Measurements from ENCODE around the gene TPX2. TPM values are rescaled to one million over a fixed set of nuclear protein-coding genes. Genes with fewer than 3 reads are reported as not detected.
"Not testable (repeated sequence)": the region's sequence is repeated elsewhere in the genome, so short reads cannot be mapped to it uniquely, and the experiment has no call there.

TPX2 gene
- total and polyA plus RNA-seq, 2 donors (not counting 1 experiment from before 2014, with no cell fraction given) = 0.30 to 0.31 TPM

- Histone ChIP-seq H3K79me2 (ENCODE audit: control insufficient read depth, insufficient read depth, low read length) (no peaks in the 10 kb centered on the region), H4K20me1 (ENCODE audit: control insufficient read depth, insufficient read depth, low read length, poor library complexity, severe bottlenecking) (no peaks in the 10 kb centered on the region), H3K9ac (ENCODE audit: low read length) (no peak overlapping the region), H2AFZ (ENCODE audit: insufficient read depth, low read depth, low read length, poor library complexity, severe bottlenecking) (no peak overlapping the region), H3K9me3 (ENCODE audit: control extremely low read depth in 1 of 3, control insufficient read depth in 2 of 3, insufficient read depth in 1 of 3, low read length in 2 of 3) (no peaks in the 10 kb centered on the region), H3K4me1 (ENCODE audit: control insufficient read depth in 2 of 2, insufficient read depth in 2 of 2, low read length in 2 of 2) (peaks cover 6 to 8% of the 10 kb centered on the region in 2 donors), H3K36me3 (replicated peaks in 1 of 2; ENCODE audit: control extremely low read depth in 1 of 2, control insufficient read depth in 1 of 2, extremely low read depth in 1 of 2, insufficient read depth in 2 of 2, low read length in 1 of 2) (no peaks in the 10 kb centered on the region), H3K4me2 (replicated peaks; ENCODE audit: low read depth, low read length, poor library complexity, severe bottlenecking) (no peak overlapping the region), H3K4me3 (ENCODE audit: control extremely low read depth in 1 of 5, extremely low read depth in 1 of 5, insufficient read depth in 1 of 5, low read depth in 2 of 5, low read length in 4 of 5) (no peak overlapping the region), H3K27ac (ENCODE audit: low read length in 2 of 2) (no peak overlapping the region), H3K27me3 (replicated peaks in 1 of 4; ENCODE audit: control extremely low read depth in 1 of 4, control insufficient read depth in 3 of 4, insufficient read depth in 4 of 4, low read length in 3 of 4) (peaks cover 0 to 9% (median 0%) of the 10 kb centered on the region in 4 experiments)
- no peak for ATAC-seq (ENCODE audit: low read depth)
- ChIA-PET POLR2A (no interaction called here), CTCF (interaction anchor here (0.8 to 1.1 kb wide), 2 partner anchors 11 to 20 kb away, joined by 3 to 4 read pairs; no protein-coding TSS in a partner anchor)
- no peak overlapping the region for H3K4me3 Mint-ChIP-seq
- no peak for TF ChIP-seq CTCF (IDR thresholded peaks at IDR 0.05)
- no peak for TF ChIP-seq EZH2 (IDR thresholded peaks at IDR 0.05; ENCODE audit: borderline replicate concordance, insufficient read depth, low read depth, low read length, poor library complexity, severe bottlenecking)
- H3K27ac Mint-ChIP-seq = no peak overlapping the region
- peaks cover 3% of the 10 kb centered on the region for H3K27me3 Mint-ChIP-seq
- intact Hi-C loops (cut with micrococcal nuclease) = no loop called here
- no peaks in the 10 kb centered on the region for H3K9me3 Mint-ChIP-seq (ENCODE audit: insufficient read depth)
- no peak for DNase-seq
- H3K4me1 Mint-ChIP-seq = peaks cover 12% of the 10 kb centered on the region
- 82% methylated on average over 2 of the region's 2 CpGs for WGBS (ENCODE audit: insufficient coverage)
Measured at GRCh38 chr20:31827059-31827458, 88.0 kb downstream of the TPX2 start.

GRCh38 chr20:31828016-31828415 is 88.9 kb downstream of the TPX2 start:
- ATAC-seq (ENCODE audit: low read depth); H3K9ac ChIP-seq (ENCODE audit: low read length); H3K27ac ChIP-seq (ENCODE audit: low read length in 2 of 2); H4K20me1 ChIP-seq (ENCODE audit: control insufficient read depth, insufficient read depth, low read length, poor library complexity, severe bottlenecking); H3K27me3 ChIP-seq (replicated peaks in 1 of 4; ENCODE audit: control extremely low read depth in 1 of 4, control insufficient read depth in 3 of 4, insufficient read depth in 4 of 4, low read length in 3 of 4); H3K4me2 ChIP-seq (replicated peaks; ENCODE audit: low read depth, low read length, poor library complexity, severe bottlenecking); H3K9me3 ChIP-seq (ENCODE audit: control extremely low read depth in 1 of 3, control insufficient read depth in 2 of 3, insufficient read depth in 1 of 3, low read length in 2 of 3); POLR2A ChIA-PET; H2AFZ ChIP-seq (ENCODE audit: insufficient read depth, low read depth, low read length, poor library complexity, severe bottlenecking); H3K36me3 ChIP-seq (replicated peaks in 1 of 2; ENCODE audit: control extremely low read depth in 1 of 2, control insufficient read depth in 1 of 2, extremely low read depth in 1 of 2, insufficient read depth in 2 of 2, low read length in 1 of 2); intact Hi-C loops (cut with micrococcal nuclease); H3K27me3 Mint-ChIP-seq; CTCF ChIA-PET; DNase-seq; H3K9me3 Mint-ChIP-seq (ENCODE audit: insufficient read depth); H3K4me1 ChIP-seq (ENCODE audit: control insufficient read depth in 2 of 2, insufficient read depth in 2 of 2, low read length in 2 of 2); H3K4me3 Mint-ChIP-seq; H3K4me3 ChIP-seq (ENCODE audit: control extremely low read depth in 1 of 5, extremely low read depth in 1 of 5, insufficient read depth in 1 of 5, low read depth in 2 of 5, low read length in 4 of 5); H3K79me2 ChIP-seq (ENCODE audit: control insufficient read depth, insufficient read depth, low read length); H3K4me1 Mint-ChIP-seq; H3K27ac Mint-ChIP-seq: not testable (repeated sequence)
- WGBS (ENCODE audit: insufficient coverage) = 100% methylated on average over 7 of the region's 11 CpGs

Data from B cell (primary cell).